Loucy (cell line): ENCODE results near the gene TENM4.

Experiments used
- H2AFZ ChIP-seq: fragments of 200-600 bp; sonication (generic); 2 replicates; pipeline ENCODE4 v1.6.0; 2016; ENCODE audit warnings: antibody characterized with exemption, mild to moderate bottlenecking, low read length, moderate library complexity
- H3F3A ChIP-seq: fragments of 200-600 bp; 2 replicates; pipeline ENCODE4 v1.6.0; 2016; ENCODE audit warnings: antibody characterized with exemption, low read depth, mild to moderate bottlenecking
- H3K27me3 ChIP-seq: fragments of 200-600 bp; sonication (generic); 2 replicates; pipeline ENCODE4 v1.6.1; 2014; ENCODE audit warnings: low read length, mild to moderate bottlenecking; ENCODE audit not compliant: insufficient read depth, poor library complexity, severe bottlenecking
- H3K36me3 ChIP-seq: fragments of 200-600 bp; sonication (generic); 2 replicates; pipeline ENCODE4 v1.6.1; 2016; ENCODE audit warnings: low read length; ENCODE audit not compliant: insufficient read depth
- H3K4me1 ChIP-seq: fragments of 200-600 bp; sonication (generic); 2 replicates; pipeline ENCODE4 v1.5.1; 2014; ENCODE audit warnings: low read length, mild to moderate bottlenecking; ENCODE audit not compliant: insufficient read depth, poor library complexity, severe bottlenecking
- H3K4me2 ChIP-seq: fragments of 200-600 bp; sonication (generic); 2 replicates; pipeline ENCODE4 v1.6.0; 2014; ENCODE audit warnings: antibody characterized with exemption, low read length, low read depth, mild to moderate bottlenecking; ENCODE audit not compliant: poor library complexity, severe bottlenecking
- H3K4me3 ChIP-seq: fragments of 200-600 bp; sonication (generic); 2 replicates; pipeline ENCODE4 v1.5.1; 2014; ENCODE audit warnings: low read length, mild to moderate bottlenecking, mixed read lengths; ENCODE audit not compliant: poor library complexity, severe bottlenecking
- H3K79me2 ChIP-seq: fragments of 200-600 bp; sonication (generic); 2 replicates; pipeline ENCODE4 v1.6.1; 2014; ENCODE audit warnings: low read length; ENCODE audit not compliant: insufficient read depth
- H3K9ac ChIP-seq: fragments of 200-600 bp; sonication (generic); 2 replicates; pipeline ENCODE4 v1.6.0; 2014; ENCODE audit warnings: mild to moderate bottlenecking, low read depth, low read length, moderate library complexity; ENCODE audit not compliant: poor library complexity, severe bottlenecking
- H3K9me2 ChIP-seq: fragments of 200-600 bp; sonication (generic); replicated peaks from 2 replicates; pipeline ENCODE4 v1.6.1; 2016; ENCODE audit warnings: low read depth, low read length, mixed read lengths
- H3K9me3 ChIP-seq: fragments of 200-600 bp; sonication (generic); 2 replicates; pipeline ENCODE4 v1.6.1; 2014; ENCODE audit warnings: mild to moderate bottlenecking, antibody characterized with exemption, low read length, low read depth; ENCODE audit not compliant: insufficient read depth
- H4K20me1 ChIP-seq: fragments of 200-600 bp; sonication (generic); 2 replicates; pipeline ENCODE4 v1.6.0; 2014; ENCODE audit warnings: antibody characterized with exemption, low read length, mild to moderate bottlenecking; ENCODE audit not compliant: insufficient read depth, poor library complexity, severe bottlenecking
- CTCF ChIP-seq: fragments of 200-600 bp; sonication (generic); conservative IDR thresholded peaks from 2 replicates; pipeline ENCODE4 v1.5.1; 2014; ENCODE audit warnings: mild to moderate bottlenecking, antibody characterized with exemption, low read length
- EZH2phosphoT487 ChIP-seq: fragments of 200-600 bp; IDR thresholded peaks from 2 replicates; pipeline ENCODE4 v1.6.1; 2018; ENCODE audit warnings: antibody characterized with exemption, mild to moderate bottlenecking, moderate library complexity, borderline replicate concordance

TENM4 gene

GRCh38 chr11:78688460-78688859 is 752.4 kb downstream of the TENM4 start:
- Histone ChIP-seq H3K9me3 (no peaks in the 10 kb centered on the region), H3K9me2 (no peaks in the 10 kb centered on the region), H3K9ac (no peak overlapping the region), H2AFZ (no peak overlapping the region), H4K20me1 (no peaks in the 10 kb centered on the region), H3K4me3 (no peak overlapping the region), H3F3A (no peaks in the 10 kb centered on the region), H3K27me3 (no peaks in the 10 kb centered on the region), H3K79me2 (no peaks in the 10 kb centered on the region), H3K4me2 (no peak overlapping the region), H3K4me1 (no peaks in the 10 kb centered on the region), H3K36me3 (no peaks in the 10 kb centered on the region)
- TF ChIP-seq CTCF (no peak), EZH2phosphoT487 (no peak)

- Histone ChIP-seq H3K4me3 (no peak overlapping the region), H3K9me3 (no peaks in the 10 kb centered on the region), H3F3A (no peaks in the 10 kb centered on the region)
Observed at GRCh38 chr11:78685156-78685555, 755.7 kb downstream of the TENM4 start.

GRCh38 chr11:78684377-78684776 is 756.5 kb downstream of the TENM4 start:
- no peaks in the 10 kb centered on the region for H3K27me3 ChIP-seq
- no peak overlapping the region for H3K9ac ChIP-seq
- no peak overlapping the region for H3K4me3 ChIP-seq
- no peaks in the 10 kb centered on the region for H3K36me3 ChIP-seq
- no peak overlapping the region for H3K4me2 ChIP-seq
- H3K9me3 ChIP-seq = no peaks in the 10 kb centered on the region
- no peaks in the 10 kb centered on the region for H3K4me1 ChIP-seq
- H3K9me2 ChIP-seq = no peaks in the 10 kb centered on the region
- H3F3A ChIP-seq = no peaks in the 10 kb centered on the region
- no peaks in the 10 kb centered on the region for H4K20me1 ChIP-seq
- no peak for TF ChIP-seq EZH2phosphoT487
- TF ChIP-seq CTCF = no peak
- H3K79me2 ChIP-seq = no peaks in the 10 kb centered on the region
- no peak overlapping the region for H2AFZ ChIP-seq

More at GRCh38 chr11:78685156-78685555, 755.7 kb downstream of the TENM4 start:
- TF ChIP-seq EZH2phosphoT487 = no peak
- TF ChIP-seq CTCF = no peak
- H3K27me3 ChIP-seq = no peaks in the 10 kb centered on the region
- no peak overlapping the region for H3K9ac ChIP-seq
- no peaks in the 10 kb centered on the region for H3K9me2 ChIP-seq
- H2AFZ ChIP-seq = no peak overlapping the region
- no peaks in the 10 kb centered on the region for H3K36me3 ChIP-seq
- H3K4me2 ChIP-seq = no peak overlapping the region
- H3K4me1 ChIP-seq = no peaks in the 10 kb centered on the region
- H3K79me2 ChIP-seq = no peaks in the 10 kb centered on the region
- H4K20me1 ChIP-seq = no peaks in the 10 kb centered on the region
